HG03159 (cell line): ENCODE data around the gene GARNL3.

Experiments used
- ATAC-seq: cut with Tn5 transposase; IDR thresholded peaks from one replicate; pipeline ENCODE4 v1.9.1; 2021; ENCODE audit warnings: mild to moderate bottlenecking, moderate library complexity; ENCODE audit not compliant: unreplicated experiment

Gene GARNL3

DNA sequence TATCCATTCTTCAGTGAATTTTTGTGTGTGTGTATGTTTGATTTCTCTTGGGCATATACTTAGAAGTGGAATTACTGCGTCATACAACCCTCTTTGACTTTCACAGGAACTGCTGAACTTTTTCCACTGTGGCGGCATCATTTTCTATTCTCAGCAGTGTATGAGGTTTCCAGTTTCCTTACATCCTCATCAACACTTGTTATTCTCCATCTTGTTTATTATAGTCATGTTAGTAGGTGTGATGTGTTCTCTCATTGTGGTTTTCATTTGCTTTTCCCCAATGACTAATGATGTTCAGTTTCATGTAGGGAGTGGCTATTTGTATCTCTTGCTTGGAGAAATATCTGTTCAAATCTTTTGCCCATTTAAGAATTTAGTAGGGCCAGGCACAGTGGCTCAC lies 162.2 kb downstream of the GARNL3 start:
- ATAC-seq = no peak

DNA sequence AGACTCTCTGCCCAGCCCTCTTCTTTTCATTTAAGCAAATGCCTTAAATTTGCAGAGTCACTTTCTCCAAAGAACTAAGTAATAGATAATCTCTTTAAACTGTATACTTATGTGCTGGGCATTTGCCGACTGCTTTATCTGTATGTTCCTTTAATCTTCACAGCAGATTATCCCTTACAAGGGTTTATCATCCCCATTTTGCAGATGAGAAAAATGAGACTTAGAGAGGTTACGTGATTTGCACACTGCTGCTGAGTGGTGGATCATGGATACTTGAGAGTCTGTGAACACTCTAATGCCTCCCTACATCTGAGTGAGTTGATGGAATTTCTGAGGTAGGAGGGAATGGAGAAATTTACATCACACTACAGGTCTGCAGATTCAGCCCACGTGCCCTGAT lies 163.8 kb downstream of the GARNL3 start:
- no peak for ATAC-seq

GRCh38 chr9:127430415-127430814 lies 165.8 kb downstream of the GARNL3 start:
- ATAC-seq = no peak

- ATAC-seq = no peak
Measured at GRCh38 chr9:127437497-127438264, 173.1 kb downstream of the GARNL3 start.

DNA sequence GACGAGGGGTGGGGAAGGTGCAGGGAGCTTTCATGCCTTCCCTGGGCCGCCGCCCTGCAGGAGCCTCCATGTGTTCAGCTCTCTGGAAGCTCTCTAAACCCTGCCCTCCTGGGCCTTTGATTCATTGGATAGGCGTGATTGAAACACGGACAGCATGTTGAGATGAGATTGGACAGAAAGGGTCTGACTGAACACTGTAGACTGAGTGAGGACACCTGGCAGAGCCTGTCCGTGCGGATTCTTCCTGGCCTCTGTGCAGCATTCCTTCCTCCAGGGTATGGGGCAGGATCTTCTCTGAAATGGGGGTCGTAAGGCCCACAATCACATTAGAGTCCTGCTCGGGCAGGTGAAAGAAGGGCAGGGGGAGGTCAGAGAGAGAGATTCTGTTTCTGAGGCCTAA lies 173.8 kb downstream of the GARNL3 start:
- no peak for ATAC-seq
